GM21528 (cell line): Measurements from ENCODE around the gene EAF2.

Source experiments
- ATAC-seq: cut with Tn5 transposase; IDR thresholded peaks from one replicate; pipeline ENCODE4 v1.9.1; 2021; ENCODE audit warnings: mild to moderate bottlenecking, moderate library complexity; ENCODE audit not compliant: unreplicated experiment, low FRiP score

Gene EAF2

GRCh38 chr3:121834671-121835464 lies at the start of gene EAF2, which contains the start of gene IQCB1:
Gene EAF2 (plus strand): TSS chr3:121835209. CDS start chr3:121835286, 77 bp downstream.
Gene IQCB1 (minus strand): TSS chr3:121835060. CDS start chr3:121828960, 6,100 bp downstream.
- ATAC-seq, result peak; percentile 97

GRCh38 chr3:121786485-121786884 lies 48.5 kb upstream of the EAF2 start:
- ATAC-seq, result no peak

- no peak for ATAC-seq
These were observed 41.9 kb upstream of the EAF2 start for GRCh38 chr3:121793078-121793477.

GRCh38 chr3:121794264-121794983 lies 40.6 kb upstream of the EAF2 start:
- peak; percentile 42 for ATAC-seq

GRCh38 chr3:121796970-121797369 lies 38.0 kb upstream of the EAF2 start:
- ATAC-seq, result no peak

- ATAC-seq, result no peak
These were observed 34.1 kb upstream of the EAF2 start for GRCh38 chr3:121800906-121801305.

GRCh38 chr3:121803771-121804320 lies 31.2 kb upstream of the EAF2 start:
- ATAC-seq, result no peak

GRCh38 chr3:121809249-121809648 lies 25.8 kb upstream of the EAF2 start:
- ATAC-seq, result peak; percentile 94

- no peak for ATAC-seq
These were observed 17.3 kb upstream of the EAF2 start for GRCh38 chr3:121817753-121818152.

GRCh38 chr3:121818578-121818977 lies 16.4 kb upstream of the EAF2 start:
- no peak for ATAC-seq

- ATAC-seq, result no peak
These were observed 15.8 kb upstream of the EAF2 start for GRCh38 chr3:121819236-121819635.

GRCh38 chr3:121821421-121822199 lies 13.4 kb upstream of the EAF2 start:
- no peak for ATAC-seq

GRCh38 chr3:121822973-121823372 lies 12.0 kb upstream of the EAF2 start:
- no peak for ATAC-seq

- peak; percentile 1 for ATAC-seq
These were observed 795 bp upstream of the EAF2 start for GRCh38 chr3:121834157-121834670.

GRCh38 chr3:121835465-121835801 lies 424 bp downstream of the EAF2 start:
- ATAC-seq, result peak; percentile 28

- ATAC-seq, result no peak
These were observed 1.1 kb downstream of the EAF2 start for GRCh38 chr3:121836064-121836463.

- no peak for ATAC-seq
These were observed 1.5 kb downstream of the EAF2 start for GRCh38 chr3:121836481-121836880.

GRCh38 chr3:121839962-121840361 lies 5.0 kb downstream of the EAF2 start:
- no peak for ATAC-seq

- no peak for ATAC-seq
These were observed 9.9 kb downstream of the EAF2 start for GRCh38 chr3:121844892-121845291.

- no peak for ATAC-seq
These were observed 17.2 kb downstream of the EAF2 start for GRCh38 chr3:121852256-121852655.

GRCh38 chr3:121855555-121855954 lies 20.5 kb downstream of the EAF2 start:
- no peak for ATAC-seq
